Fibroblast of gingiva (primary cell): ENCODE results near the gene CTDP1.
A peak's percentile ranks its signal among the peaks of the same experiment; 100 is the strongest.

Source experiments
- DNase-seq: peaks from one replicate; pipeline ENCODE4 v3.0.0-alpha.2; 2011; ENCODE audit warnings: low read depth

The CTDP1 gene

DNA sequence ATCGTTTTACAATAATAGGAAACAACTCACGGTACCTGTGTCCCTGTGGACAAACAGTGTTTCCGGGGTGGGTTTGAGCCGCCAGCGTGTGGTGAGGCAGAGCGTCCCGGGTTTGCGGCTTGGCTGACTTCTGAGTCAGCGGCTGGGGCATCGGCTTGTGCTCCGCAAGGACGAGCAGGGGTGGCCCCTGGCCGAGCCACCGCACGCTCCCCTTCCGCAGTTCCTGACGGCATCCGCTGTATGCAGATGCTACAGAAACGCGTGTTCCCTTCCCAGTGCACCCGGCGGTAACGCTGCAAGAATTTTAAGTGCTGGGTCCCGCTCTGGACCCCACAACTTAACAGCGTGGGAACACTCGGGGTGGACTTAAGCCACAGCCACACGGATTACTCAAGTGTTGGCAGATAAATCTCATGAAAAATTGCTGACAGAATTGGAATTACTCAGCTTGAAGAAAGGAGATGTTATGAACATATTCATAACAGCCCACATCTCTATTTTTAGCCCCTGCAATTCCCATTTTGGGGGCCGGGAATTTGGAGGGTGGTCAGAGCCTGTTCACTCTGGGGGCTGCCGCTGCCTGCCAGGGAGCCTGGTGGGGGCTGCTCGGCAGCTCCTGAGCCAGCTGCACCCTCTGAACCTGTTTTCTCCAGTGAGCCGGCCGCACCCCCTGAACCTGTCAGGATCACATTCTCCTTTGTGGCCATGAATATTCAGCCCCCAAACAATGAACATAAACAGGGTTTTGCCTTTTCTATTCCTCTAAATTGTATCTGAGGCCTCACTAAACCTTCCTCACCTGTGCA, 105.6 kb downstream of the CTDP1 start:
- peak; percentile 10 for DNase-seq

DNA sequence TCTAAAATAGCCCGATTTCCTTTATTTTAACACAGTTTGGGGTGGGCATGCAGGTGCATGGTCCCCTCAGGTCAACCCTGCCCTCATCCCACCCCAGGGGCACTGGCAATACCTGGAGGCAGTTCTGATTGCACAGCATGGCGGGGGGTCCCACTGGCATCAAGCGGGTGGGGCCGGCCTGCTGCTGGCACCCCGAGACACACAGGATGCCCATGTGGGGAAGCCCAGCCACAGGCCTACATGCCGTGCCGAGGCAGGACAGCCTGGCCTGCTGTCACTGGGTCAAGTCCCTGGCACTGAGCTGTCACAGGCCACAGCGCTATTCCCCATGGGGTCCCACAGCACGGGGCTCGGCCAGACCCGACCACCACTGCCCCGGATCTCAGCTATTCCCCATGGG, 106.2 kb downstream of the CTDP1 start:
- DNase-seq: no peak

DNA sequence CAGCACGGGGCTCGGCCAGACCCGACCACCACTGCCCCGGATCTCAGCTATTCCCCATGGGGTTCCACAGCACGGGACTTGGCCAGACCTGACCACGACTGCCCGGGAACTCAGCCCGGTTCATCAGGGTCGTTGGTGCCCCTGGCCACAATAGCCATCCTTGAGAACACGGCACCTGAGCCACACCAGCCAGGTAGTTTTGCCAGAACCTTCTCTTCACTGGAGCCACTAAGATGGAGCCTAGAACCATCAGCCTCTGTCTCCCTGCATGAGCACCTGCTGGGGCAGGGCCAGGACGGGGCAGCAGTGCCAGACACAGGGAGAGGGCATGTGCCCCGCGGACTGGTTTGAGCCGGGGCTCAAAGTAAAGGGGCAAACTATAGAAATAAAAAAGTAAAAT, 106.7 kb downstream of the CTDP1 start:
- DNase-seq: no peak

- peak; percentile 61 for DNase-seq
Observed at GRCh38 chr18:79786786-79787526, 107.4 kb downstream of the CTDP1 start.

DNA sequence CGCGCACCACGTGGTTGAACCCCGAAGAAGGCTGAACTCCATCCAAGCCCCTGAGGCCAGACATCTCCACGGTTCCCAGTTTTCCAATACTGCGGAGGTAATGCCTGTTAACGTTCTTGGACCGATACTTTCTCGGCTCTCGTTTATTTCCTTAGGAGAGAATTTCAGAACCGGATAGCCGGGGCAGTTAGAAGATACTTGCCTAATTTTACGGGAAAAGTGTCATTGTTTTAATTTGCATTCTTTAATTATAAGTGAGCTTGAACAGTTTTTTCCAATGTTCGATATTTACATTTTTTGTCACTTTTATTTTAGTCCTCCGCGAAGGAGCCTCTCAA, 107.9 kb downstream of the CTDP1 start:
- DNase-seq: no peak

DNA sequence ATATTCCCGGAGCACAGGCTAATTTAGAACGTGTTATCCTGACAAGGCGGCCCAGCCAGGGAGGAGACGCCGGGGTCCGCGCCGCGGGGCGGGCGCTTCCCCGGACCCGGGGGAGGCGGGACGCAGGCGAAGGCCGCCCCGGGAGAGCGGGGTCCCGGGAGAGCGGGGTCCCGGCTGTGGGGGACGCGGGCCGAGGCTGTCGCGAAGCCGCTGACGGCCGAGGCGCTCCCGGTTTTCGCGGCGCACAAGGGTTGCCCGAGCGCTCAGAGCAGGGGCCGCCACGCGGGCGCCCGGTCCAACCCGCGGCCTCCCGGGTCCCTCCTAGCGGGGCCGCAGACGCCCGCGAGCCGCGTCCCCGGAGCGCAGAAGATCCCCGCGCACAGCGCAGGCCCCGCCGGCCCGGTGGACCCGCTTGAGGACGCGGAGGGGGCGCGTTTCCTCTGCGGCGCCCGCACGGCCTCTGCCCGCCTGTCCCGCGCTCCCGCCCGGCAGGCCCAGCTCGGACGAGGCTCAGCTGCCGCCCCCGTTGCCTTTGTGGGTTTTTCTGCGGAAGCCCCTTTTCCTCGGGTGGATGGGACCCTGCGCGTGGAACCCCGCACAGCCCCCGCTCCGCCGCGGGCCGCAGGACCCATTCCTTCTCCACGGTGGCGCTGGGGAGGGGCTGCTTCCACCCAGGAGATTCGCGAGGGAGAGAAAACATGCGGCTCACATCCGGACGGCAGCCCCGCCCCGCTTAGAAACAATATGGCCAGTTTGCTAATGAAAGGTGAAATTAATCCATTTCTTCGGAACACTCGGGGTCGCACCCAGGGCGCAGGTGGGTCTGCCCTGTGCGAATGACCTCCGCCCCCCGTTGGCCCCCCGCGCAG, 108.5 kb downstream of the CTDP1 start:
- no peak for DNase-seq

DNA sequence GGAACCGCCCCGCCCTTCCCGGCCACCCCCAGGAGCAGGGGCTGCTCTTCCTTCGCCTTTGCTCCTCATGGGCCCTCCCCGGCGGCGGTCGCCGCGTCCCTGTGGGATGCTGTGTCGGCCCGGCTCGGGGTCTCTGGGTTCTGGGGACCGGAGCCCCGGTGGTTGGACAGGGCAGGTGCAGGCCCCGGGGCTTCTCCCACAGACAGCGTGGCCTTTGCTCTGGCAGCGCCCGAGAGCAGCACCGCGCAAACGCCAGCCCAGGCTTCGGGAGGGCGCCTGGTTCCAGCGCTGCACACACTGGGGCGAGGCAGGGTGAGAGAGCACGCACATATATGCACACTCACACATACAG, 109.1 kb downstream of the CTDP1 start:
- no peak for DNase-seq

GRCh38 chr18:79789091-79789891, 109.7 kb downstream of the CTDP1 start:
- DNase-seq: no peak

- no peak for DNase-seq
Observed at GRCh38 chr18:79789901-79790890, 110.6 kb downstream of the CTDP1 start.

DNA sequence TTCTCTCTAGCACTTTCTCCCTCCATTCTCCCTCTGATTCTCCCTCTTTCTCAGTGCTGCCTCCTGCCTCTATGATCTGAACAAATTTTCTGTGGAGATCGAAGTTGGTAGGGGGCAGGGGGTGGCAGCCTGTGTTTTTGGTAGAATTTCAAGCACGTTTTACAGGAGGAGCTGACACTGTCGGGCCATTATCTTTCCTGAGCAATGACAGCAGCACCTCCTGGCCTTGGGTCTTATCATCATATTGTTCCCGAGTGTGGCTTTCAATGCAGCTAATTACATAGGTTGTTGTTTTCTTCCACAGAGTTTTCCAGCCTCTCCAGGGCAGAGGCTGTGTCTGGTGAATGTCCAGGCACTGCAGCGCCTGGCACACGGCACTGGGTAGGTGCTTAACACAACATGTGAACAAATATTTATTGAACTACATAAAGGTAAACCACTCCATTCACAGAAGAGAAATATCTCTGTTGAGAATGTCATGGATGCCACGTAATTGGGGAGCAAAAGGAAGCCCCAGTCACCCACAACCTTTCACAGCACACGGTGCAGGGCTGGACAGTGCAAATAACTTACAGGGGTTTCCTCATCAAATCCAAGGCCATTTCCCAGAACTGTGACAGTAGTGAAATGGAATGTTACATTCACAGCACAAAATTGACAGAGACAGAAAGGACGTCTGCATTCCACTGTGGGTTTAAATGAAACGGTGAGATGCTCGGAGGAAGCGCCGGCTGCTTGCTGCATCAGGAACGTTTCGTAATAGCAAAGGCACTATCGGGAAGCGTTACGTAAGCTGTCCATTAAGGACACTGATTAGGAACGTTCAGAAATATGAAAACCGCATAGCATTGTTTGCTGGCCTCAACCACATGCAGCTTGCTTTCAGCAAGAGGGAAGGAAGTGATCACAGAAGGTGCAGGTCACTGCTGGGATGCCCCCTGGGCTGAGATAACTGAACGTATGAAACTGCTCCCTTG, 111.7 kb downstream of the CTDP1 start:
- DNase-seq: peak; percentile 99

GRCh38 chr18:79792096-79792987, 112.7 kb downstream of the CTDP1 start:
- DNase-seq: no peak

- no peak for DNase-seq
Observed at GRCh38 chr18:79792988-79793355, 113.4 kb downstream of the CTDP1 start.

DNA sequence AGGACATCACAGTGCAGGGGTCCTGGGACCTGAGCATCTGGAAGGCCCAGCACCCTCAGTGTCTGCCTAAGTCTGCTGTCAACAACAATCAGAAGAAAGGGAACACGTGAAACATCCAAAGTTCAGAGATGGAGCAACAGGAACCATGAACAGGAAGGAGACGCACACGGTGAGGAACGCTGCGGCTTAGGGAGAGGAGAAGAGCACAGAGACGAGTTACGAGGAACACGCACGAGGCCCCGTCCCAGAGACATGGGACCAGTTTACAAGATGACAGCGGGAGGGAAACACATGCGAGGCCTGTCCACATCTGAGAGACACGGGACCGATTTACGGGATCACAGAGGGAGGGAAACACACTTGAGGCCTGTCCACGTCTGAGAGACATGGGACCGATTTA, 115.2 kb downstream of the CTDP1 start:
- no peak for DNase-seq

- no peak for DNase-seq
Observed at GRCh38 chr18:79795446-79795845, 115.8 kb downstream of the CTDP1 start.

GRCh38 chr18:79796016-79796415, 116.4 kb downstream of the CTDP1 start:
- DNase-seq: no peak

- DNase-seq: peak; percentile 36
Observed at GRCh38 chr18:79796531-79797405, 117.2 kb downstream of the CTDP1 start.
